SIG-M5 (cell line): ENCODE measurements around the gene PNRC2.
"Not testable (repeated sequence)": the region's sequence is repeated elsewhere in the genome, so short reads cannot be mapped to it uniquely, and the experiment has no call there.

Source experiments
- DNase-seq: peaks from one replicate; lab custom pipeline; 2025; lab: John Stamatoyannopoulos, UW

The PNRC2 gene

DNA sequence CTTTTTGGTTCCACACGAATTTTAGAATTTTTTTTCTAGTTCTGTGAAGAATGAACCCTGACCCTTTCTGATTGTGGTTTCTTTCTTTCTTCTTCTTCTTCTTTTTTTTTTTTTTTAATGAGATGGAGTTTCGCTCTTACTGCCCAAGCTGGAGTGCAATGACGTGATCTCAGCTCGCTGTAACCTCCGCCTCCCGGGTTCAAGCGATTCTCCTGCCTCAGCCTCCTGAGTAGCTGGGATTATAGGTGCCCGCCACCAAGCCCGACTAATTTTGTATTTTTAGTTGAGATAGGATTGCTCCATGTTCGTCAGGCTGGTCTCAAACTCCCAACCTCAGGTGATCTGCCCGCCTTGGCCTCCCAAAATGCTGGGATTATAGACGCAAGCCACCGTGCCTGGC is 32.4 kb downstream of the PNRC2 start:
- DNase-seq: not testable (repeated sequence)

DNA sequence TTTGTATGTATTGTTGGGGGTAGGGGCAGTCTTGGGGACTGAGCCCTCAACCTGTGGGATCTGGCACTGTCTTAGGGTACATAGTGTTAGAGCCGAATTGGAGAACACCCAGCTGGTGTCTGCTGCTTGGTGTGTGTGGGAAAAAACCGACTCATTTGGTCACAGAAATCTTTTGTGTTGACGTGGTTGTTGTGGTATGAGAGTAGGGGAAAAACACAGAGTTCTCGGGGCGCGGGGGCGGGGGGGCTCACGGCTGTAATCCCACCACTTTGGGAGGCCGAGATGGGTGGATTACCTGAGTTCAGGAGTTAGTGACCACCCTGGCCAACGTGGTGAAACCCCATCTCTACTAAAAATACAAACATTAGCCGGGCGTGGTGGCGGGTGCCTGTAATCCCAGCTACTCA is 35.8 kb downstream of the PNRC2 start:
- DNase-seq: no peak

DNA sequence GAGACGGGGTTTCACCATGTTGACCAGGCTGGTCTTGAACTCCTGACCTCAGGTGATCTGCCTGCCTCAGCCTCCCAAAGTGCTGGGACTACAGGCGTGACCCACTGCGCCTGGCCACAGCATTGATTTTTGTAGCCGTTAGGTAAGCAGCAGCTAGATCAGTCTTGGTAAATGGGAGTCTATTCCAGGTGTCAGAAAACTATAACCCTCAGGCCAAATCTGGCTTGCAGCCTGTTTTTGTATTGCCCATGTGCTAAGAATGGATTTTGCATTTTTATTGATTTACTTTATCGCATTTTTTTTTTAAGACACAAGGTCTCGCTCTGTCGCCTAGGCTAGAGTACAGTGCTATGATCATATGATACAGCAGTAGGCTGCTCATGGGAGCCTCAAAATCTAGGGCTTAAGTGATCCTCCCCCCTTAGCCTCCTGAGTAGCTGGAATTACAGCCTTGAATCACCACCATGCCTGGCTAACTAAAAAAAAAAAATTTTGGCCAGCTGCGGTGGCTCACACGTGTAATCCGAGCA is 37.1 kb downstream of the PNRC2 start:
- no peak for DNase-seq

DNA sequence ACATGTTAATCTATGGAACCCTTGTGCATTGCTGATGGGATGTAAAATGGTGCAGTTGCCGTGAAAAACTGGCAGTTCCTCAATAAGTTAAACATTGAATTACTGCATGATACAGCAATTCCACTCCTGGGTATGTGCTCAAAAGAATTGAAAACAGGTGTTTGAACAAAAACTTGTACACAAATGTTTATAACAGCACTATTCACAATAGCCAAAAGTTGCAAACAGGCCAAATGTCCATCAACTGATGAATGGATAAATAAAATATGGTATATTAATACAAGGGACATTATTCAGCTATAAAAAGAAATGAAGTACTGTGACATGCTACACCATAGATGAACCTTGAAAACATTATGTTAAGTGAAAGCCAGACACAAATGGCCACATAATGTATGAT is 38.2 kb downstream of the PNRC2 start:
- DNase-seq: no peak

DNA sequence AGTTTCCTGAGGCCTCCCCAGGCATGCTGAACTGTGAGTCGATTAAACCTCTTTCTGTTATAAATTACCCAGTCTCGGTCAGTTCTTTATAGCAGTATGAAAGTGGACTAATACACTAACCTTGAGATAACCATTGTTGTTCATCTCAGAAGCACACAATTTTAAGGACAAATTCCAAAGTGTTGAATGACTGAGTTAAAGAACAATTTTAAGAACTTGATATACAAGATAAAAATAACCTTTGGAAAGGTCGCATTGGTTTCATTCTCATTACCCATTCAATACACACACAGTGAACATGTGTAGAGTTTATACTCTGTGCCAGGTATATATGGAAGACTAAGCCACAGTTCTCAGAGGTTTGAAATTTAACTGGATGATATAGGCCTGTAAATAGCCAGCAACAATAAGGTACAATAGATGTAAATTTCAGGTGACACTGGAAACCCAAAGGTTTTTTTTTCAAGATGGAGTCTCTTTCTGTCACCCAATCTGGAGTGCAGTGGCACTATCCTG is 39.6 kb downstream of the PNRC2 start:
- DNase-seq: no peak

DNA sequence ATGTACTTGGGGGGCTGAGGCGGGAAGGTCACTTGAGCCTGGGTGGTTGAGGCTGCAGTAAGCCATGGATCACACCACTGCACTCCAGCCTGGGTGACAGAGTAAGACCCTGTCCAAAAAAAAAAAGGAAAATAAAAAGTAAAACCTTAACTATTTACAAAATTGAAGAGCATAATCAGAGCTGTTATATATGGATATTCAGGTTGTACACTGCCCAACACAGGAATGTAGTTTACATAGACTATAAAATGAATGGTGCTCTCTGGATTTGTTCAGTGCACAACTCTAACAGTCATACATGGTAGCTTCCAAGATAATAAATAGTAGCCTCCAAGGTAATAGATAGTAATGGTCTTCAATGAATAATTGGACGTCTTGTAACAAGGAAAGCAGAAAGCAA is 43.1 kb downstream of the PNRC2 start:
- DNase-seq: no peak

DNA sequence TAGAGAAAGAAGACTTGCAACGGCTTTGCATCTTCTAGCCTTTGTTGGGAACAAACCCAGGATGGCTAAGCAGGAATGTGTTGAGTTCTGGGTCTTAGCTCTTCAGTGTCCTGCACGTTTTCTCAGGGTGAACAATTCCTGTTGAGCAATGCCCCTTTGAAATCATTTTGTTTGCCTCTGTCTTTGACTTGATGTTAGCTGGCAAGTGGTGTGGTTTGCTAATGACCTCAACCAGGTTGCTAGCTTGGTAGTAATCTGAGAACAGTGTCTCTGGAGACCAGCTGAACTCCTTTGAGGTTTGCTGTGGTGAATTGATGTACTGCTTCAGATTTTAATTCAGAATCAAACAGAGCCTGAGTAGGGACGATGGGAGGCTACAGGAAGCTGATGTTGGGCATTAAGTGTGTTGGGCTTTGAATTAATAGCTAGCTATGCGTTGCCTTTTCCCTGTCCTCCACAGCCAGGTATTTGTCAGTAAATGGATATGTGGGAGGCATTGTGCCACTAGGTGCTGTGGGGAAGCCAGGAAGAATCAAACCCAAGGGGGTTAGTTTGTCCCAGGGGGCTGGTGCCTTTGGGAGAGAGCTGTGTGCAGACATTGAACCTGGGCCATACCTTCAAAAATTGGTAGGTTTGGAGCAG is 43.8 kb downstream of the PNRC2 start:
- no peak for DNase-seq

DNA sequence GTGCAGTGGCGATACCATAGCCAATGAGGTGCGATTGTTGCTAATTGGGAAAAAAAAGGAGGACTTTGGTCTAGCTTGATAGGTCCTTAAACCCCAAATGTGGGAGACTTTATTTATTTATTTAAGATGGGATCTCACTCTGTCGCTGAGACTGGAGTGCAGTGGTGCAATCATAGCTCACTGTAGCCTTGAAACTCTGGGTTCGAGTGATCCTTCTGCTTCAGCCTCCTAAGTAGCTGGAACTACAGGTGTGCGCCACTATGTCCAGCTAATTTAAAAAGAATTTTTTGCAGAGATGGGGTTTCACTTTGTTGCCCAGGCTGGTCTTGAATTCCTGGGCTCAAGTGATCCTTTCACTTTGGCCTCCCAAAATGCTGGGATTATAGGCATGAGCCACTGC is 44.5 kb downstream of the PNRC2 start:
- DNase-seq: no peak

DNA sequence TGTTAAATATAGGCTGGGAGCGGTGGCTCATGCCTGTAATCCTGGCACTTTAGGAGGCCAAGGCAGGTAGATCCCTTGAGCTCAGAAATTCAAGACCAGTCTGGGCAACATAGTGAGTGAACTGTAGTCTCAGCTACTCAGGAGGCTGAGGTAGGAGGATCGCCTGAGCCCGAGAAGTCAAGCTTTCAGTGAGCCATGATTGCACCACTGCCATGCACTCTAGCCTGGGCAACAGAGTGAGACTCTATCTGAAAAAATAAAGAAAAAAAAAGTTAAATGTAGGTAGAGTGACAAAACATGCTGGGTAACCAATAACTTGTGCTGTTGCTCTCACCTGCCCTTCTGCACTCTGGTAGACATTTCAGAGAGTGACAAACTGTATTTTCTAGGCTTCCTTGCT is 45.5 kb downstream of the PNRC2 start:
- DNase-seq: no peak

DNA sequence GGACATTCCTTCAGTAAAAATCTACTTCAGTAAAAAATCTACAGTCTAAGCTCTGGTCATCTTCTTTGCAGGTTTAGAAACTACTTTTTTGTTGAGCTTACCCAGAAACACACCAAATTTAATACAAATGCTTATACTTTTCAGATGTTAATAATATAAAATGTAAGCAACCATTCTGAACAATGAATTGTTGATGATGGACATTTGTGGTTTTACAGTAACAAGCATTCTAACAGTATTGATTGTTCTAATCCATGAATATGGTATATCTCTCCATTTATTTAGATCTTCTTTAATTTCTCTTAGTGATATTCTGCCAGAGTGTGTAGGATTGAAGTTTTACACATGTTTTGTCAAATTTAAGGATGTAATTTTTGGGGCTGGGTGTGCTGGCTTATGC is 47.5 kb downstream of the PNRC2 start:
- DNase-seq: no peak

DNA sequence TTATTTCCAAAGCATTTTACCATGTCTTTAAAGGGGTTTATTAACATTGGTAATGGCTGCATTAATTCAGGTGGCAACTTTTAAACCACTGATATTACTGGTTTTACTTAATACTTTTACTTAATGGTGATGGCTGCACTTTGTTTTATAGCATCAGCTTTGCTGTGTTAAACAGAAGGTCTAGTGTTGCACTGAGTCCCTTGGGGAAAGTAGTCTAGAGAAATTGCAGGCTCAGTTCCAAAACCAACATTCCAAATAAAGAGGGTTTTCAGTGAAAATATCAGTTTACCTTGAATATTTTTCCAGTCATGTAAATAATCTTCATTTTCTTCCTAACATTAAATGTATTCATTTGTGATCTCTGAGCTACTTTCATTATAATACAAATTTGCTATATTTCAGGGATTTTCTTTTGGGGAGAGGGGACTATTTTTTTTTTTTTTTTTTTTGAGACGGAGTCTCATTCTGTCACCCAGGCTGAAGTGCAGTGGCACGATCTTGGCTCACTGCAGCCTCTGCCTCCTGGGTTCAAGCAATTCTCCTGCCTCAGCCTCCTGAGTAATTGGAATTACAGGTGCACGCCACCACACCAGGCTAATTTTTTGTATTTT is 49.1 kb downstream of the PNRC2 start:
- DNase-seq: not testable (repeated sequence)

DNA sequence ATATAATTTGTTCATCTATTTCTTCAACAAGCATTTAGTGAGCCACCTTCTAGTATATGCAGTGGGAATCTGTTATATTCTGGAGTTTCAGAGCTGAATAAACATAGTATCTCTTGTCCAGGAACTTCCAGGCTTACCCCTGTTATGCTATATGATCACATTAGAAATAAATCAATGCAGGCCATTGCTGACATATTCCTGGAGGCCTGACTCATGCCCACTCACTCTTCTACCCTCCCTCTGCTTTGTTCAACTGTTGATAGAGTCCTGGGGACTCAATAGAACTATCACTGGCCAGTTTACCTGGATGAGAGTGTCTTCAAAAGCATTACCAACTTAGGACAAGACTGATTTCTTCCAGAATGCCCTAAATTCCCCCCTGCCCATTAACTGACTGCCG is 49.8 kb downstream of the PNRC2 start:
- DNase-seq: no peak

DNA sequence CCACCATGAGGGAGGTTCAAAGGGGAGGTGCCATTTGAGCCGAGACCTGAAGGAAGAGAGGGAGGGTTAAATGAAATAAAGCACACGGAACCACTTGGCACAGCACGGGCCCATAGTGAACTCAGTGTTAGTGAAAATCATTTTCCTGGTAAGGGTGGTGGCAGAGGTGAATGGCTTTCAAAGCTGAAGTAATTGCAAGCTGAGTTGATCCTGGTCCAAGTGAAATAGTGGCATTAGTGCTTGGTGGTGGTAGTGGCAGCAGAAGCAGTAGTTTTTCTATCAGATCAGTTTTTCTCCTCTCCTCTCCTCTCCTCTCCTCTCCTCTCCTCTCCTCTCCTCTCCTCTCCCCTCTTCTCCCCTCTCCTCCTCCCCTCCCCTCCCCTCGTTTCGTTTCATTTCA is 51.0 kb downstream of the PNRC2 start:
- DNase-seq: no peak

DNA sequence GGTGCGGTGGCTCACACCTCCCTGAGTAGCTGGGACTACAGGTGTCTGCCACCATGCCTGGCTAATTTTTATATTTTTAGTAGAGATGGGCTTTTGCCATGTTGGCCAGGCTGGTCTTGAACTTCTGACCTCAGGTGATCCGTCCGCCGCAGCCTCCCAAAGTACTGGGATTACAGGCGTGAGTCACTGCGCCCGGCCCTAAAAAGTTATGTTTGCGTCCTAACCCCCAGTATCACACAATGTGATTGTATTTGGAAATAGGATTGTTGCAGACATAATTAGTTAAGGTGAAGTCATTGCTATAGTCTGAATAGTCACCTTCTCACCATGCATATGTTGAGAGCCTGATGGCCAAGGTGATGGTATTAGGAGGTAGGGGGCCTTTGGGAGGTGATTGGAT is 53.2 kb downstream of the PNRC2 start:
- DNase-seq: not testable (repeated sequence)
